Upper lobe of left lung (tissue), 6 donors: ENCODE data around the gene ADK. TPM values are rescaled to one million over a fixed set of nuclear protein-coding genes. Genes with fewer than 3 reads are reported as not detected.
"Not testable (repeated sequence)": the region's sequence is repeated elsewhere in the genome, so short reads cannot be mapped to it uniquely, and the experiment has no call there.

Experiments used
- ATAC-seq, 2 donors: fragments of 200-7000 bp; cut with Tn5 transposase; one replicate each; pipeline ENCODE4 v1.9.1; 2022; ENCODE audit warnings: mild to moderate bottlenecking in 2 of 2, moderate library complexity in 2 of 2; ENCODE audit not compliant: low FRiP score in 2 of 2
- DNase-seq, 2 donors: peaks; one replicate each; pipeline ENCODE4 v3.0.0-alpha.2; 2019 to 2020
- H3K27ac ChIP-seq, 4 donors: fragments of 200-600 bp; sonication (generic); one replicate each; pipeline ENCODE4 v1.5.1; 2016 to 2019
- H3K27me3 ChIP-seq, 4 donors: fragments of 200-600 bp; sonication (generic); one replicate each; pipeline ENCODE4 v1.5.1; 2017 to 2019
- H3K36me3 ChIP-seq, 4 donors: fragments of 200-600 bp; sonication (generic); one replicate each; pipeline ENCODE4 v1.5.1; 2016 to 2019
- H3K4me1 ChIP-seq, 4 donors: fragments of 200-600 bp; sonication (generic); one replicate each; pipeline ENCODE4 v1.5.1; 2018 to 2019
- H3K4me3 ChIP-seq, 4 donors: fragments of 200-600 bp; sonication (generic); one replicate each; pipeline ENCODE4 v1.5.1; 2017 to 2019; ENCODE audit warnings: mild to moderate bottlenecking in 2 of 4, moderate library complexity in 1 of 4
- H3K9me3 ChIP-seq, 4 donors: fragments of 200-600 bp; sonication (generic); one replicate each; pipeline ENCODE4 v1.5.1; 2018 to 2019
- EP300 ChIP-seq, 4 donors: sonication (generic); formaldehyde crosslinking; IDR thresholded peaks; one replicate each; pipeline ENCODE4 v1.5.1; 2017; ENCODE audit warnings: antibody characterized with exemption in 4 of 4, control low read depth in 2 of 4
- POLR2A ChIP-seq, 4 donors: fragments of 450-650 bp; IDR thresholded peaks; one replicate each; pipeline ENCODE4 v1.5.1; 2016 to 2017; ENCODE audit warnings: antibody characterized with exemption in 4 of 4, mild to moderate bottlenecking in 2 of 4
- POLR2AphosphoS5 ChIP-seq, 2 donors: sonication (generic); formaldehyde crosslinking; IDR thresholded peaks; one replicate each; pipeline ENCODE4 v1.5.1; 2017; ENCODE audit warnings: antibody characterized with exemption in 2 of 2
- WGBS, 2 donors: methylation state at CpG; one replicate each; pipeline ENCODE4 v1.1.5; 2017 to 2018; 5-methylcytosine and 5-hydroxymethylcytosine counted together
- total RNA-seq, 6 donors: library from RNA; depleted of rRNA in 4 of 6; stranded (reverse); fragments of >200 nt in 4 of 6; gene quantifications; one replicate each; pipeline versions ENCODE4 v1.1.0 to v1.2.1, GENCODE V29; 2016 to 2021
- TF ChIP-seq, protein P1 (sequence below), 6 experiments: fragments of 450-650 bp in 4 of 6; fragments of 200-600 bp in 2 of 6; sonication (generic) in 2 of 6; IDR thresholded peaks; one replicate each; pipeline ENCODE4 v1.5.1; 2016 to 2019; ENCODE audit warnings: antibody characterized with exemption in 6 of 6
- donor health status: DM: no; HTN: no; CAD: no; lungs with moderate emphysema.
- donor health status: DM: no; HTN: yes; CAD: no; lungs with severe emphysema.

Gene ADK
- total RNA-seq, 6 donors from 2014 or later: 27.9 to 123 (median 48.1) TPM

DNA sequence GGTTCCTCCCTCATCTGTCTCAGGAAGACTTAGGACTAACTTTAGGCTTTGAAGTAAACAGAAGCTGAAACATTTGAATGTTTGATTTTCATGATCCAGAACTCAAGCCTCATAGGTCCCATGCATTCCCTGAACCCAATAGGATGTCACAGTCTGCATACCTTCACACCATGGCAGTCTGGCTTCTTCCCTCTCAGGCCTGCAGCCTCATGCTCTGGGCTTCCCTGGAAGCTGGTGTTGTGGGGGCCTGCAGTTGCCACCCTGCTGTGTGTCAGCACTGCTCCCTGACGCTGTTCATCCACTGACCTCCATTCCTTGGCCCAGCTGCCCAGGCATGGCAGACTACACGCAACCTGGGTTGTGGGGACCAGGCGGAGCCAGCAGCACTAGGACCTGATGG lies 407.9 kb downstream of the ADK start:
- DNase-seq (peak in 1 of 2 donors; percentile 12), ATAC-seq (peak in 1 of 2 donors; percentile 34)
- no peak overlapping the region for H3K27ac ChIP-seq
- no peaks in the 10 kb centered on the region for H3K27me3 ChIP-seq
- no peak overlapping the region for H3K4me3 ChIP-seq
- WGBS, 2 donors: 96 to 97% methylated on average over 3 of the region's 3 CpGs
- H3K36me3 ChIP-seq: no peaks in the 10 kb centered on the region
- H3K4me1 ChIP-seq: no peaks in the 10 kb centered on the region
- H3K9me3 ChIP-seq: no peaks in the 10 kb centered on the region
- TF ChIP-seq POLR2AphosphoS5 (IDR thresholded peaks at IDR 0.05) (no peak), EP300 (IDR thresholded peaks at IDR 0.05) (no peak), POLR2A (IDR thresholded peaks at IDR 0.05) (no peak)
- TF ChIP-seq, protein P1, sequence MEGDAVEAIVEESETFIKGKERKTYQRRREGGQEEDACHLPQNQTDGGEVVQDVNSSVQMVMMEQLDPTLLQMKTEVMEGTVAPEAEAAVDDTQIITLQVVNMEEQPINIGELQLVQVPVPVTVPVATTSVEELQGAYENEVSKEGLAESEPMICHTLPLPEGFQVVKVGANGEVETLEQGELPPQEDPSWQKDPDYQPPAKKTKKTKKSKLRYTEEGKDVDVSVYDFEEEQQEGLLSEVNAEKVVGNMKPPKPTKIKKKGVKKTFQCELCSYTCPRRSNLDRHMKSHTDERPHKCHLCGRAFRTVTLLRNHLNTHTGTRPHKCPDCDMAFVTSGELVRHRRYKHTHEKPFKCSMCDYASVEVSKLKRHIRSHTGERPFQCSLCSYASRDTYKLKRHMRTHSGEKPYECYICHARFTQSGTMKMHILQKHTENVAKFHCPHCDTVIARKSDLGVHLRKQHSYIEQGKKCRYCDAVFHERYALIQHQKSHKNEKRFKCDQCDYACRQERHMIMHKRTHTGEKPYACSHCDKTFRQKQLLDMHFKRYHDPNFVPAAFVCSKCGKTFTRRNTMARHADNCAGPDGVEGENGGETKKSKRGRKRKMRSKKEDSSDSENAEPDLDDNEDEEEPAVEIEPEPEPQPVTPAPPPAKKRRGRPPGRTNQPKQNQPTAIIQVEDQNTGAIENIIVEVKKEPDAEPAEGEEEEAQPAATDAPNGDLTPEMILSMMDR (IDR thresholded peaks at IDR 0.05): no peak

DNA sequence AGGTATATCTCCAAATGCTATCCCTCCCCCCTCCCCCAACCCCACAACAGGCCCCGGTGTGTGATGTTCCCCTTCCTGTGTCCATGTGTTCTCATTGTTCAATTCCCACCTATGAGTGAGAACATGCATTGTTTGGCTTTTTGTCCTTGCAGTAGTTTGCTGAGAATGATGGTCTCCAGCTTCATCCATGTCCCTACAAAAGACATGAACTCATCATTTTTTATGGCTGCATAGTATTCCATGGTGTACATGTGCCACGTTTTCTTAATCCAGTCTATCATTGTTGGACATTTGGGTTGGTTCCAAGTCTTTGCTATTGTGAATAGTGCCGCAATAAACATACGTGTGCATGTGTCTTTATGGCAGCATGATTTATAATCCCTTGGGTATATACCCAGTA lies 417.9 kb downstream of the ADK start:
- H3K27me3 ChIP-seq, H3K36me3 ChIP-seq, H3K4me3 ChIP-seq, H3K9me3 ChIP-seq, ATAC-seq, DNase-seq, H3K4me1 ChIP-seq, H3K27ac ChIP-seq: not testable (repeated sequence)
- WGBS, 2 donors: 83 to 96% methylated on average over 4 of the region's 4 CpGs

DNA sequence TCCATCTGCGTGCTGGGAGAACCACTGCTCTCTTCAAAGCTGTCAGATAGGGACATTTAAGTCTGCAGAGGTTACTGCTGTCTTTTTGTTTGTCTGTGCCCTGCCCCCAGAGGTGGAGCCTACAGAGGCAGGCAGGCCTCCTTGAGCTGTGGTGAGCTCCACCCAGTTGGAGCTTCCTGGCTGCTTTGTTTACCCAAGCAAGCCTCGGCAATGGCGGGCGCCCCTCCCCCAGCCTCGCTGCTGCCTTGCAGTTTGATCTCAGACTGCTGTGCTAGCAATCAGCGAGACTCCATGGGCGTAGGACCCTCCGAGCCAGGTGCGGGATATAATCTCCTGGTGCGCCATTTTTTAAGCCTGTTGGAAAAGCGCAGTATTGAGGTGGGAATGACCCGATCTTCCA lies 422.5 kb downstream of the ADK start:
- not testable (repeated sequence) for H3K4me3 ChIP-seq, H3K9me3 ChIP-seq, H3K36me3 ChIP-seq, ATAC-seq, H3K27ac ChIP-seq, H3K27me3 ChIP-seq, H3K4me1 ChIP-seq
- DNase-seq: peak in 1 of 2 donors; percentile 60
- 94 to 100% methylated on average over 3 to 12 of the region's 12 CpGs for WGBS, 2 donors

DNA sequence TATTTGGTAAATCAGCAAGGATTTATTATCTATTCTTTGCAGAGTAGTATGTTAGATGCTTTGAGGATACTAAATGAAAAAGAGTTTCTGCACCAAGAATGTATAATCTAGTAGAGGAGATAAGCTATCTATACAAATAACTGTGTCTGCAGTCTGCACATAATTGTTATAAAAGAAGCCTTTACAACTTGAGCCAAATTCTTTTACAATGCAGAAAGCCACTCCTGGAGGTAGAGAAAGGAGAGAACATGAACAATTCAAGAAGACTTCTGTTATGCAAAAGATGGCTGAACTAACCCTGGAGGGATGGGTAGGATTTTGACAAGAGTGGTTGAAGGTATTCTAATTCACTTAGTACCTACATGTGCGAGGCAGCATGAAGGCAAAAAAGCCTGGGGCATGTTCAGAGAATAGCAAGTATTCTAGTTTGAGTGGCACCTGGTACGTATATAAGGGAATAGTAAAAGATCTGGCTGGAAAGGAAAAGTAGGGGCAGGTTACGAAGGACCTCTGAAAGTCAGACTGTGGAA lies 424.2 kb downstream of the ADK start:
- WGBS, 2 donors: 98% methylated on average over 3 of the region's 3 CpGs
- ATAC-seq (no peak), DNase-seq (no peak)
- H3K4me3 ChIP-seq: no peak overlapping the region
- H3K27me3 ChIP-seq: no peaks in the 10 kb centered on the region
- no peaks in the 10 kb centered on the region for H3K36me3 ChIP-seq
- no peaks in the 10 kb centered on the region for H3K4me1 ChIP-seq
- no peaks in the 10 kb centered on the region for H3K9me3 ChIP-seq
- no peak overlapping the region for H3K27ac ChIP-seq
- TF ChIP-seq, protein P1 (IDR thresholded peaks at IDR 0.05): no peak
- TF ChIP-seq EP300 (IDR thresholded peaks at IDR 0.05): no peak
- no peak for TF ChIP-seq POLR2A (IDR thresholded peaks at IDR 0.05)
- TF ChIP-seq POLR2AphosphoS5 (IDR thresholded peaks at IDR 0.05): no peak

DNA sequence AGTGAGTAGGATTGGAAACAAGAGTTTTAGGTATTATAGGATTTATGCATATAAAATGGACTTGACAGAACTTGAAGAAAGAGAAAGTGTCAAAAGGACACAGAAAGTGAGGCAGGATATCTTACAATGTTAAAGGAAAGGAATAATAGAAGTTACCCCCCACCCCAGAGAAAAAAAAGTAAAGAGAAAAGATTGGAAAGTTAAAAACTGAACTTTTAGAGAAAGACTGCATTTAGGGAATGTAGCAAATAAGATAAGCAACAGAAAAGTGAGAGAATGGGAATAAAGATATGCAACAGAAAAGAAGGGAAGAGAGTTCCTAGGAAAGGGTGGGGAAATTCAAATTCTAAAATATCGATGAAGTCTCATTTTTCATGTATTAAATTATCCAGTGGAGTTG lies 424.9 kb downstream of the ADK start:
- ATAC-seq (no peak), DNase-seq (no peak)
- TF ChIP-seq POLR2A (IDR thresholded peaks at IDR 0.05): no peak
- TF ChIP-seq EP300 (IDR thresholded peaks at IDR 0.05): no peak
- TF ChIP-seq POLR2AphosphoS5 (IDR thresholded peaks at IDR 0.05): no peak
- Histone ChIP-seq H3K27ac (no peak overlapping the region), H3K4me1 (no peaks in the 10 kb centered on the region), H3K9me3 (no peaks in the 10 kb centered on the region), H3K36me3 (no peaks in the 10 kb centered on the region), H3K4me3 (no peak overlapping the region), H3K27me3 (no peaks in the 10 kb centered on the region)
- 94 to 96% methylated on average over 1 of the region's 1 CpG for WGBS, 2 donors

DNA sequence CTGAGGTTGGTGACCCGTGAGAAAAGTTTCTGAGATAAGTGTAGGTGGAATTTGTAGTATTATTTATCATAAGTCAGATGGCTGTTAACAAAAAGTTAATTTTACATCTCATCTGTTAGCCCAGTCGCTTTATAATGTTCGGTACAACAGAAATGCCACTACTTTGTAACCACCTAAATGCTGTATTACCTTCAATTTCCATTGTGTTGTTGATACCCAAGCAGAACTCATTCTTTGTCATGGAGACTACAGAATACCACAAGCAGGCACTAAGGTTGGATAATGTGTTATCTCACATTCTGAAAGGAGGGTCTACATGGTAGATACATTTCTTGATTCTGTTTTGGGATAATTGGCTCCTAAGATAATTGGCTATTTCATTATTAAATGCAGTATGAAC lies 425.6 kb downstream of the ADK start:
- DNase-seq: no peak
- Histone ChIP-seq H3K27ac (no peak overlapping the region), H3K9me3 (no peaks in the 10 kb centered on the region), H3K36me3 (no peaks in the 10 kb centered on the region), H3K27me3 (no peaks in the 10 kb centered on the region), H3K4me3 (no peak overlapping the region), H3K4me1 (no peaks in the 10 kb centered on the region)
- no peak for ATAC-seq
- TF ChIP-seq POLR2AphosphoS5 (IDR thresholded peaks at IDR 0.05): no peak
- no peak for TF ChIP-seq EP300 (IDR thresholded peaks at IDR 0.05)
- TF ChIP-seq, protein P1 (IDR thresholded peaks at IDR 0.05): no peak
- TF ChIP-seq POLR2A (IDR thresholded peaks at IDR 0.05): no peak
- 89 to 97% methylated on average over 3 of the region's 3 CpGs for WGBS, 2 donors

DNA sequence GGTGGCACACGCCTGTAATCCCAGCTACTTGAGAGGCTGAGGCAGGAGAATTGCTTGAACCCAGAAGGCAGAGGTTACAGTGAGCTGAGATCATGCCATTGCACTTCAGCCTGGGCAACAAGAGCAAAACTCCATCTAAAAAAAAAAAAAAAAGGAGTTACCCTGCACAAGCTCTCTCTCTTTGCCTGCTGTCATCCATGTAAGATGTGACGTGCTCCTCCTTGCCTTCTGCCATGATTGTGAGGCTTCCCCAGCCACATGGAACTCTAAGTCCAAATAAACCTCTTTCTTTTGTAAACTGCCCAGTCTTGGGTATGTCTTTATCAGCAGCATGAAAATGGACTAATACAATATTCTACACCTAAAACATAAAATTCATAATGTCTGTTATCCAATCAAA lies 429.4 kb downstream of the ADK start:
- H3K4me1 ChIP-seq, H3K36me3 ChIP-seq, H3K9me3 ChIP-seq, DNase-seq, ATAC-seq, H3K27me3 ChIP-seq, H3K27ac ChIP-seq, H3K4me3 ChIP-seq: not testable (repeated sequence)
- WGBS, 2 donors: 100% methylated on average over 2 of the region's 2 CpGs
